Esophagus squamous epithelium (tissue), 4 donors: ENCODE data around the gene ICAM3.

Source experiments
- CTCF ChIP-seq, 6 experiments: fragments of 450-650 bp in 4 of 6; fragments of 200-600 bp in 2 of 6; sonication (generic) in 2 of 6; IDR thresholded peaks; one replicate each; pipeline ENCODE4 v1.5.1; 2016 to 2019; ENCODE audit warnings: antibody characterized with exemption in 6 of 6, mild to moderate bottlenecking in 4 of 6, moderate library complexity in 4 of 6
- POLR2A ChIP-seq, 4 donors: fragments of 450-650 bp; IDR thresholded peaks; one replicate each; pipeline ENCODE4 v1.6.1; 2017; ENCODE audit warnings: antibody characterized with exemption in 4 of 4, mild to moderate bottlenecking in 4 of 4, moderate library complexity in 3 of 4

DNA sequence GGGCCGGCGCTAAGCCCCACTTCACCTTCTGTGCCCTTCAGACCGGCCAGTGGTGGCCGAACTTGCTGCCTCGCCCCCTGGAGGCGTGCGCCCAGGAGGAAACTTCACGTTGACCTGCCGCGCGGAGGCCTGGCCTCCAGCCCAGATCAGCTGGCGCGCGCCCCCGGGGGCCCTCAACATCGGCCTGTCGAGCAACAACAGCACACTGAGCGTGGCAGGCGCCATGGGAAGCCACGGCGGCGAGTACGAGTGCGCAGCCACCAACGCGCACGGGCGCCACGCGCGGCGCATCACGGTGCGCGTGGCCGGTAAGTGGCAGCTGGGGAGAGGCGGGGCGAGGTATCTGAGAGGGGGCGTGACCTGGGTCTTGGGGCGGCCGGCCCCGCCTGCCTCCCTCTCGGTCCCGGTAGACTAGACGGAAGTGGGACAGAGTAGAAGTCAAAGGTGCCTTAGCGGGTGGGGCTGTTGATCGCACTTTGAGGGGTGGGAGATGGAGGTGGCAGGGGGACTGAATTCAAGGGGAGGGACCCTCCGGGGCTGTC, 44.0 kb downstream of the ICAM3 start:
- TF ChIP-seq CTCF (IDR thresholded peaks at IDR 0.05), result peak in 1 of 6 experiments; percentile 3
- peak in 1 of 4 donors; percentile 38 for TF ChIP-seq POLR2A (IDR thresholded peaks at IDR 0.05)
